Measurements from ENCODE around the gene NEU2. TPM values are rescaled to one million over a fixed set of nuclear protein-coding genes. Genes with fewer than 3 reads are reported as not detected.

NEU2 gene
- total and polyA plus RNA-seq, 2 experiments from 2014 or later, result not detected

- Histone ChIP-seq H3K4me1 (ENCODE audit: insufficient read depth) (no peaks in the 10 kb centered on the region), H3K27ac (no peak overlapping the region), H4K20me1 (ENCODE audit: insufficient read depth, poor library complexity, severe bottlenecking) (no peaks in the 10 kb centered on the region), H3K9me2 (replicated peaks; ENCODE audit: insufficient read depth) (no peaks in the 10 kb centered on the region), H3K27me3 (no peaks in the 10 kb centered on the region), H3K36me3 (replicated peaks; ENCODE audit: insufficient read depth, low read depth) (no peaks in the 10 kb centered on the region), H3K4me2 (no peak overlapping the region), H2AFZ (no peak overlapping the region), H3K9me3 (ENCODE audit: low read depth) (no peaks in the 10 kb centered on the region), H3K4me3 (no peak overlapping the region), H3K79me2 (no peaks in the 10 kb centered on the region)
- DNase-seq (ENCODE audit: low spot score), result no peak
- 97% methylated on average over 10 of the region's 10 CpGs for WGBS (ENCODE audit: low lambda C conversion rate, missing lambda C conversion rate)
- TF ChIP-seq CTCF (IDR thresholded peaks at IDR 0.05; ENCODE audit: poor library complexity) (no peak), EZH2 (IDR thresholded peaks at IDR 0.05; ENCODE audit: borderline replicate concordance) (no peak), EZH2phosphoT487 (IDR thresholded peaks at IDR 0.05; ENCODE audit: low read depth, severe bottlenecking, unreplicated experiment) (no peak)
Observed at GRCh38 chr2:233039846-233040530, 7.5 kb downstream of the NEU2 start.

- no peak overlapping the region for H2AFZ ChIP-seq
- H3K79me2 ChIP-seq, result no peaks in the 10 kb centered on the region
- H3K4me1 ChIP-seq (ENCODE audit: insufficient read depth), result no peaks in the 10 kb centered on the region
- no peaks in the 10 kb centered on the region for H3K9me2 ChIP-seq (replicated peaks; ENCODE audit: insufficient read depth)
- no peak overlapping the region for H3K4me3 ChIP-seq
- no peak overlapping the region for H3K27ac ChIP-seq
- H3K27me3 ChIP-seq, result no peaks in the 10 kb centered on the region
- TF ChIP-seq EZH2phosphoT487 (IDR thresholded peaks at IDR 0.05; ENCODE audit: low read depth, severe bottlenecking, unreplicated experiment) (no peak), EZH2 (IDR thresholded peaks at IDR 0.05; ENCODE audit: borderline replicate concordance) (no peak), CTCF (IDR thresholded peaks at IDR 0.05; ENCODE audit: poor library complexity) (no peak)
- H3K9me3 ChIP-seq (ENCODE audit: low read depth), result no peaks in the 10 kb centered on the region
- WGBS (ENCODE audit: low lambda C conversion rate, missing lambda C conversion rate), result 93% methylated on average over 4 of the region's 4 CpGs
- no peak overlapping the region for H3K4me2 ChIP-seq
- H3K36me3 ChIP-seq (replicated peaks; ENCODE audit: insufficient read depth, low read depth), result no peaks in the 10 kb centered on the region
- no peak for DNase-seq (ENCODE audit: low spot score)
- H4K20me1 ChIP-seq (ENCODE audit: insufficient read depth, poor library complexity, severe bottlenecking), result no peaks in the 10 kb centered on the region
Observed at GRCh38 chr2:233040571-233040970, 8.1 kb downstream of the NEU2 start.

- 86% methylated on average over 10 of the region's 10 CpGs for WGBS (ENCODE audit: low lambda C conversion rate, missing lambda C conversion rate)
- Histone ChIP-seq H3K27ac (no peak overlapping the region), H3K4me3 (no peak overlapping the region), H3K27me3 (no peaks in the 10 kb centered on the region), H3K9me3 (ENCODE audit: low read depth) (no peaks in the 10 kb centered on the region), H4K20me1 (ENCODE audit: insufficient read depth, poor library complexity, severe bottlenecking) (no peaks in the 10 kb centered on the region), H3K4me1 (ENCODE audit: insufficient read depth) (no peaks in the 10 kb centered on the region), H2AFZ (no peak overlapping the region), H3K79me2 (no peaks in the 10 kb centered on the region), H3K9me2 (replicated peaks; ENCODE audit: insufficient read depth) (no peaks in the 10 kb centered on the region), H3K4me2 (no peak overlapping the region), H3K36me3 (replicated peaks; ENCODE audit: insufficient read depth, low read depth) (no peaks in the 10 kb centered on the region)
- TF ChIP-seq EZH2phosphoT487 (IDR thresholded peaks at IDR 0.05; ENCODE audit: low read depth, severe bottlenecking, unreplicated experiment), result no peak
- TF ChIP-seq EZH2 (IDR thresholded peaks at IDR 0.05; ENCODE audit: borderline replicate concordance), result no peak
- TF ChIP-seq CTCF (IDR thresholded peaks at IDR 0.05; ENCODE audit: poor library complexity), result no peak
- no peak for DNase-seq (ENCODE audit: low spot score)
Observed at GRCh38 chr2:233041722-233042323, 9.4 kb downstream of the NEU2 start.

Measured in hepatocyte (in vitro differentiated cells).